Esophagus mucosa (tissue), 1 donor: ENCODE results near the gene WDR12. TPM values are rescaled to one million over a fixed set of nuclear protein-coding genes. Genes with fewer than 3 reads are reported as not detected.
"Not testable (repeated sequence)": the region's sequence is repeated elsewhere in the genome, so short reads cannot be mapped to it uniquely, and the experiment has no call there.

Source experiments
- ATAC-seq: fragments of 200-7000 bp; cut with Tn5 transposase; one replicate; pipeline ENCODE4 v1.9.1; 2020
- total RNA-seq: library from RNA; stranded (reverse); gene quantifications from one replicate; pipeline ENCODE4 v1.2.4, GENCODE V29; 2023
- donor health status: DM: yes; HTN: yes; CAD: no.

Gene WDR12
- total RNA-seq: 39.6 TPM

DNA sequence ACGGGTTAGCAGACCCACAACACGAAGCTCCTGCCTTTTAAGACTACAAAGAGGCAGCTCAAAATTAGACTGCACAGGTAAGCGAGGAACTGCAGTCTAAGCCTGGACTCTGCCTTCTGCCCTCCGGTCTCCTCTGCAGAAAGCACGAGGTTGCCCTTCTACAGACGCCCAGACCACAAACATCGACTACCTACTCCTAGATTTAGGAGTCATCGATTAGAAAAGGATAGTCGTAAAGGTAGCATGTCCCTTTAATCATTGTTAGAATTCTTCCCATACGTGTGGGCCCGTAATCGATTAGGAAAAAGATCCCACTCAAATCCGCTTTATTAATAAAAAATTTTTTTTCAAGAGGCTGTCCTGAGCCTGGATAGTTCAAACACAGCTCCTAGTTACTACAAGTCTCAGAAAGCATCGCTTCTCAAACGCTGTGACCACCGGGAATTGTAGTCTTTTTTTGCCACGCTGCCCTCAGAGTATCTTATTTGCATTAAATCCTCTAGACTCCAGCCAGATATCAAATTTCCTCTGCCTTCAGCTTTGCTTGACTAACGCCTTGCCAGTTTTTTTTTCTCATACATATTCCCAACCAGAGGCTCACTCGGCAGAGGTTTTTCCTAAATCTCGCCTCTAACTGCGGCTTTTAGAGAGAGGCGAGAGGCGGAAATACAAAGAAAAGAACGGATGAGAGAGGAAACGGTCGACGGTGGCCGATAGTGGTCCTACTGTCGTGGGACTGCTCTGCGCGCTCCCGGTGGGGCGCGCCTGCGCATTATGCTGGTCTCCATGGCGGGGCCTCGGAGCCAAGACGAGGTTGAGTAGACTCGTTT is at the start of gene WDR12, which contains the start of gene CARF:
TSS of gene WDR12 (minus strand) at position 162 of the 830 bp plus-strand sequence. CDS start 197 bp downstream, outside the sequence.
TSS of gene CARF (plus strand) at position 764 of the 830 bp plus-strand sequence. CDS start 29,628 bp downstream, outside the sequence.
- ATAC-seq: peak; percentile 97

GRCh38 chr2:202960524-202960923 is 49.1 kb upstream of the WDR12 start:
- ATAC-seq: no peak

DNA sequence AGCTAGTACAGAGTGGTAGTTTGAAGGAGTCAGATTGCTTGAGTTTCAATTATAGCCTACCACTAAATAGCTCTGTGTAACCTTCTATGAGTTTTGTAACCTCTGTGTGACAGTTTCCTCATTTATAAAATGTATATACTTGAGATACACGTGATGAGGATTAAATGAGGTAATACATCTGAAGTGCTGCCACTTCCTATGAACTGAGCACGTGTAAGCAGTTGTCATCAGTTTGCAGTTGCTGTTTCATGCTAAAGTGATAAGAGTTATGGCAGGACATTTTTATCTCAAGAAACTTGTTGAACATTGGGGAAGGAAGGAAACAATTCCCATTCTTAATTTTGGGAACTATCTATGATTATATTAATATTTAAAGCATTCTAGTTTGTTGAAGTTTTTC is 39.1 kb upstream of the WDR12 start:
- ATAC-seq: peak; percentile 53

GRCh38 chr2:202949333-202949732 is 37.9 kb upstream of the WDR12 start:
- ATAC-seq: not testable (repeated sequence)

DNA sequence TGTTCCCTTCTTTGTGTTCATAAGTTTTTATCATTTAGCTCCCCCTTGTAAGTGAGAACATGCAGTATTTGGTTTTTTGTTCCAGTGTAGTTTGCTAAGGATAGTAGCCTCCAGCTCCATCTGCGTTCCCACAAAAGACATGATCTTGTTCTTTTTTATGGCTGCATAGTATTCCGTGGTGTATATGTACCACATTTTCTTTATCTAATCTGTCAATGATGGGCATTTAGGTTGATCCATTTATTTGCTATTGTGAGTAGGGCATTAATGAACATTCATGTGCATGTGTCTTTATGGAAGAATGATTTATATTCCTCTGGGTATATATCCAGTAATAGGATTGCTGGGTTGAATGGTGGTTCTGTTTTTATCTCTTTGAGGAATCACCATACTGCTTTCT is 34.0 kb upstream of the WDR12 start:
- ATAC-seq: no peak

DNA sequence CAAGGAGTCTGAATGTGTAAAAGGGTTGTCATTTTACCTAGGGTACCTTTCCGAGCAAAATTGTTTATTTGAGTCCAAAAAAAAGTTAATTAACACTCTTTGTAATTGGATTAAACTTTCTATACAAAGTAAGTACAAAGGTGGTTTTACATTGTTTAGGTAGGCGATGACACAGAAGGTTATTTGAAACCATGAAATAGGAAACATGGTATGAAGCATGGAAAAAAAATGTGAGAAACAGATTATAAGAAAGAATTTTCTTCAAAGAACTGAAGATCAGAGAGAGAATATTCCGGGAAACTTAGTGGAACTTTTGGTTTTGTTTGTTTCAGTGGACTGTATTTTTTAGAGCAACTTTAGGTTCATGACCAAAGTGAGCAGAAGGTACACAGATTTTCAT is 33.3 kb upstream of the WDR12 start:
- no peak for ATAC-seq

DNA sequence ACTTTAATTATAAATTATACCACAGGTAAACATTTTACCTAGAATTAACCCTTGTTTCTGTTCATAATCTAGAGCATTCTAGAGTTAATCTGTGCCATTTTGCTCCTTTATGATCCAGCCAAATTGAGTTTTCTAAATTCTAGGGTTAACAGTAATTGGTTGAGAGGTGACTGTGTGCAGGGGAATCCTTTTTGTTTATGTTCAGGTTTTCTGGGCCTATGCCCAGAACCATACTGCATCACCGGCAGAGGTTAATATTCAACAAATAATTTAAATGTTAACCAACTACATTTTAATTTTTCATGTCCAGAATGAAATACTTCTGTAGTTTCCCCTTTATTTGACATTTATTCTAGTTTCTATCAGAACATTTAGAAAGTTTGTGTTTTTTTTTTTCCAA is 32.9 kb upstream of the WDR12 start:
- ATAC-seq: no peak

DNA sequence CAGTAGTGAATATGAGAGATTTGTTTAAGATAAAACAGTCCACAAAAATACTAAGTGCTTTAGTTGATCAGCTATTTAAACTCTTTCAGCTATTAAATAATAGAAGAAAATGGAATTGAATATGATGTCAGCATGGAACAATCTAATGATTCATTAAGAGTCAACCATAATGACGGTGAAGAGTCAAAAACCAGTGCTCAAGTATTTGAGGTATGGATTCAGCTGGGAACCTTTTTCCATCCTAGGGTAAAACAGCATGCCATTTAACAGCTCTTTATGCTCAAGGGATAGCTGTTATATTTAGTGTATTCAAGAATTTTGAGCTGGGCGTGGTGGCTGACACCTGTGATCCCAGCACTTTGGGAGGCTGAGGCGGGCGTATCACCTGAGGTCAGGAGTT is 30.3 kb upstream of the WDR12 start:
- no peak for ATAC-seq

- no peak for ATAC-seq
Observed at GRCh38 chr2:202938960-202939359, 27.5 kb upstream of the WDR12 start.

GRCh38 chr2:202934456-202934855 is 23.0 kb upstream of the WDR12 start:
- no peak for ATAC-seq

GRCh38 chr2:202933958-202934357 is 22.5 kb upstream of the WDR12 start:
- no peak for ATAC-seq

DNA sequence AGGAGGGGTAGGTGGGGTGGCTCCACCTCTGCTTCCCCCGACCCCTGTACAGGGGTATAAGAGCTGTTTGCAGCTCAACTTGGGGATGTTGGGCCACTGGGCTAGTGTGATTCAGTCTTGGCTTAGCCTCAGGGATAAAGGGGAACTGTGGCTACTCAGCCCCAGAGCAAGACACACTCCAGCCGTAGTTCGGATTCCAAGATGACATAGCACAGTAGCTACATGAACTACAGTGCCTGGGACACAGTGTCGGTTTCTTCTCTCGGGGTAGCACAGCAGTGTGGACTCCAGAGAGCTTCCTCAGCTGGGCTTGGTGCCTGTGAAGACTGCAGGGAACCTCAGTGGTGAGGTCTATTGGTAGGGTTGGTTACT is 21.7 kb upstream of the WDR12 start:
- ATAC-seq: peak; percentile 32

DNA sequence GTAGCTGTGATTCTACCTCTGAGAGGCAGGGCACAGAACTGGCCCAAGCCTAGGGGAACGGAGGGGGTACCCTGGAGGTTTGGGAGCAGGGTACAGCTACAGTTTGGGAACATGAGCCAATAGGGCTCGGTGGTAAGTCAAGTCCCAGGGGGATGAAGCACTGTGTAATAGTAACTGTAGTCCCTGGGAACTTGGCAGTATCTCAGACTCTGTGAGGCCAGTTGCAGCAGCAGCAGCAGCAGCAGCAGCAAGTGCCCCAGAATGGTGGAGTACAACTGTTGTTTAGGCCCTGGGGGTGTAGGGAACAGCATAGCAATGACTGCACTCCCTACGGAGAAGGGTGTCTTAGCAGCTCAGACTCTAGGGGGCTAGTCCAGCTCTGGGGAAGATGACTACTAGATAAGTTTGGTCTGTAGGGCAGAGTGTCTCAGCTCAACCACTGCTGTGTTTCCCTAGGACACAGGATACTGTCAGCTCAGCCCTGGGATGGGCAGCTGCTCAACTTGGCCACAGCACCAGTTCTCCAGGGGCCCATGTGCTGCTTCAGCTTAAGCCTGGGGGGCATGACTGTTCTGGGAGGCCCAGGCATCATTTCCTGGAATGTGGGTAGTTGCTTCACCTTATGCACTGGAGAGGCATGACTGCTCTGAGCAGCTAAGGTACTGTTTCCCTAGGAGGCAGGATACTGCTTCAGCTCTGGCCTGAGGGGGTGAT is 21.1 kb upstream of the WDR12 start:
- ATAC-seq: peak; percentile 26

DNA sequence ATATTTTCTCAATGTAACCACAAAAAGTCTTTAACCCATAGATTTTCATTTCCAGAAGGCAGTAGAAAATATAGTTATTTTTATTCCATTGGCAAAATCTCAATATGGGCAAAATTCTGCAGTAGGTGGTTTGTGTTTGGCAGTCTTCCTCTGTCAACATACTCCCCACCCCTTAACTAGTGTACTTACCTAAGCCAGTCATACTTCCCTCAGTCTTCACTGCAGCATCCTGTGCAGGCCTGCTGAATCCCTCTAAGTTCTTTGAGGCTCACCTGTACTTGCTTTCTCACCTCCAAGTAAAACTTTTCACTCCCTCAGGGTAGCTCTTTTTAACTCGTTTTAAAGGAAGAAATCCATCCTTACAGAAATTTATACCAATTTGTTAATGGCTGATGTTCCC is 7.4 kb upstream of the WDR12 start:
- no peak for ATAC-seq

DNA sequence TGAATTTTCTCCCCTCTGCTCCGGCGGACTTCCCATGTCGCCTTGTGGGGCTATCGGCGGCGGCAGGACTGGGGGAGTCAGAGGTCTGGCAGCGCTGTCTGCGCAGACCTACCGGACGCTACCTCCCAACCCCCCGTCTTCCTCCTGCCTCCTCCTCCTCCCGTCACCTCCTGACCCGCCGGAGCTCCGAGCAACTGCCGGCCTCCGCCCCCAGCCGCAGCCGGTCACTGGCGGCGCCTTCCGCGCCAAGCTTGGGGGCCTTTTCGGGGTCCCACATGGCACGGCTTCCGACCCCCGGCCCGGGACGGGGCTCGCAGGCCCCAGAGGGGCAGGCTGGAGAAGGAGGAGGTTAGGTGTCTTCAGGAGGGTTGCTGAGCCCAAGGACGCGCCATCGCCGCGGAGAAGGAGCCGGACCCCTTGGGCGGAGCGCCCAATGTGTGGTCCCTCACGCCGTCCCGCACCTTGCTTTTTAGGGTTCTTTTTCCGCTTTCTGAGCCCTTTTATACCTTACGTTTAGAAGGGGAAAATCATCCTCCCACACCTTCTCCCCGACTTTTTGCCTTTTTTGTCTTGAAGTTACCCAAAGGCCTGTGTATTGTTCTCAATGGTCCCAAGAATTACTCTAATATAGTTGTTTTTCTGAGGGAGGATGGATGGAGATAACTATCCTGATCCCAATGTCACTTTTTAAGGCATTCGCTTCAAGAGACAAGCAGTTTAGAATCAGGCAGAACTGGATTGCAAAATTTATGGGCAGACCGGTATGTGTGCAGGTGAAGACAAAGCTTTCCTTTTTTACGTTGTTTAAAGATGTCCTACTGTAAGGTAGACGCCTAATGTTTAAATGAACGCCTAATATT is 1.1 kb upstream of the WDR12 start:
- peak; percentile 70 for ATAC-seq

GRCh38 chr2:202911203-202911511 is 316 bp downstream of the WDR12 start:
- ATAC-seq: no peak

DNA sequence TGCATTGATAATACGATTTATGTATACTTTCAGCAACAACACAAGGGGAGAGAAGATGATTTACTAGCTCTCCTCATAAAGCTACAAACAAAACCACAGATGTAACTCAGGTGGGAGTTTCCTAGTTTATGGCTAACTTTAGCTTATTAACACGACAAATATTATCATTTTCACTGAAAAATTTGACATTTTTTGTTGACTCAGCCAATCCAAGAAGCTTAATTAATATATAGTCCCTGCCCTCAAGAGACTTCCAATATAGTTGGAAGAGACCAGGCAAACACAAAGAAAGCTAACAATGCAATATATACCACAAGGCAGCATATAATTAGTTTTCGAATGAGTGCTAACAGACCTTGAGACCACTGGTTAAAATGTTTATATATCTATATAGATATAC is 775 bp downstream of the WDR12 start:
- no peak for ATAC-seq

- not testable (repeated sequence) for ATAC-seq
Observed at GRCh38 chr2:202910250-202910649, 1.2 kb downstream of the WDR12 start.

DNA sequence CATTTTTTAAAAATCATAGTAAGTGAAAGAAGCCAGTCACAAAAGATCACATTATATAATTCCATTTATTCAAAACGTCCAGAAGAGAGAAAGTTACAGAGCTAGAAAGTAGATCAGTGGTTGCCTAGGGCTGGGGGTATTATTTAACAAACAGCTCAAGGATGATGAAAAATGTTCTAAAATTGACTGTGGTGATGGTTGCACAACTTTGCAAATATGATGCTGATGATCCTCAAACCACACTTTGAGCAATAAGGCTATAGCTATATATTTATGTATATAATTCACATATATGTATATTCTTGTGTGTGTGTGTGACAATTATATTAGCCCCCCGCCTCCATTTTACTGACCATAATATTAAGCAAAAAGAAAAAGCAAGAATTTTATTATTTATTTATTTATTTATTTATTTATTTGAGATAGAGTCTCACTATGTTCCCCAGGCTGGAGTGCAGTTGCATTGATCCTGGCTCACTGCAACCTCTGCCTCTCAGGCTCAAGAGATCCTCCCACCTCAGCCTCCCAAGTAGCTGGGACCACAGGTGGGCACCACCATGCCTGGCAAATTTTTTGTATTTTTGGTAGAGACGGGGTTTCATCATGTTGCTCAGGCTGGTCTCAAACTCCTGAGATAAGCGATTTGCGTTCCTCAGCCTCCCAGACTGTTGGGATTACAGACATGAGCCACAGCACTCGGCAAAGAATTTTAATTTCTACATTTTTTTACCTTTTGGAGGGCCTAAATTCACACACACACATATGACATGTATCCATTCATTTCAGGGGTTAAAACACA is 1.9 kb downstream of the WDR12 start:
- no peak for ATAC-seq

GRCh38 chr2:202908186-202908585 is 3.3 kb downstream of the WDR12 start:
- no peak for ATAC-seq

- not testable (repeated sequence) for ATAC-seq
Observed at GRCh38 chr2:202905507-202905906, 6.0 kb downstream of the WDR12 start.

DNA sequence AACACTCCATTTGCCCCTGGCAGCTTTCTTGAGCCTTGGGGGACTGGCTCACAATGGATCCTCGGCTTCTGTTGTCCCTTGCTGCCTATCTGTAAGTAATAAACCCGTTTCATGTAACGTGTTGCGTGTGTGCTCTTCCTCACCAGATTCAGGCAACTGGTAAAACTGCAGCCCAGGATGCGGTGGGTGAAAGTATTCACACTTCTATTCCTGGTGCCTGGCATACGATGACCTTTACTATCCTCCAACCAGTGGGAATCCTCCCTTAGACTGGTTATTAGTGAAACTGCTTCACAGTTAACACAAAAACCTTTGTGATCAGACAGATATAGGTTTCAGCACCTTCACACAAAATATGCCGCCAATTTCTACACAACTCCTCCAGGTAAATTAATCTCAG is 26.3 kb downstream of the WDR12 start:
- ATAC-seq: no peak
